OCI-LY1 (cell line): Measurements from ENCODE around the gene GTPBP3.

Experiments
- EZH2 ChIP-seq: fragments of 200-600 bp; sonication (generic), shearing (Covaris generic); IDR thresholded peaks from 2 replicates; pipeline ENCODE4 v1.8.0; 2017; ENCODE audit warnings: borderline replicate concordance, mixed run types, mild to moderate bottlenecking, antibody characterized with exemption, low read length, moderate library complexity, mixed read lengths
- TF ChIP-seq, protein P1 (sequence below): fragments of 200-600 bp; sonication (generic), shearing (Covaris generic); IDR thresholded peaks from 2 replicates; pipeline ENCODE4 v1.5.1; 2017; ENCODE audit warnings: mild to moderate bottlenecking, antibody characterized with exemption, low read length, moderate library complexity, mixed read lengths

GRCh38 chr19:17339088-17339741 is 1.9 kb downstream of the GTPBP3 start:
- TF ChIP-seq, protein P1, sequence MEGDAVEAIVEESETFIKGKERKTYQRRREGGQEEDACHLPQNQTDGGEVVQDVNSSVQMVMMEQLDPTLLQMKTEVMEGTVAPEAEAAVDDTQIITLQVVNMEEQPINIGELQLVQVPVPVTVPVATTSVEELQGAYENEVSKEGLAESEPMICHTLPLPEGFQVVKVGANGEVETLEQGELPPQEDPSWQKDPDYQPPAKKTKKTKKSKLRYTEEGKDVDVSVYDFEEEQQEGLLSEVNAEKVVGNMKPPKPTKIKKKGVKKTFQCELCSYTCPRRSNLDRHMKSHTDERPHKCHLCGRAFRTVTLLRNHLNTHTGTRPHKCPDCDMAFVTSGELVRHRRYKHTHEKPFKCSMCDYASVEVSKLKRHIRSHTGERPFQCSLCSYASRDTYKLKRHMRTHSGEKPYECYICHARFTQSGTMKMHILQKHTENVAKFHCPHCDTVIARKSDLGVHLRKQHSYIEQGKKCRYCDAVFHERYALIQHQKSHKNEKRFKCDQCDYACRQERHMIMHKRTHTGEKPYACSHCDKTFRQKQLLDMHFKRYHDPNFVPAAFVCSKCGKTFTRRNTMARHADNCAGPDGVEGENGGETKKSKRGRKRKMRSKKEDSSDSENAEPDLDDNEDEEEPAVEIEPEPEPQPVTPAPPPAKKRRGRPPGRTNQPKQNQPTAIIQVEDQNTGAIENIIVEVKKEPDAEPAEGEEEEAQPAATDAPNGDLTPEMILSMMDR = no peak
- TF ChIP-seq EZH2 = no peak
